NCI-H1694 (cell line): Measurements from ENCODE around the gene ADAMTSL3.

Experiments used
- DNase-seq: peaks from one replicate; lab custom pipeline; 2025; lab: John Stamatoyannopoulos, UW

The ADAMTSL3 gene

GRCh38 chr15:83654379-83655236 lies 685 bp downstream of the ADAMTSL3 start:
- DNase-seq, result no peak

- DNase-seq, result no peak
These were observed 1.3 kb downstream of the ADAMTSL3 start for GRCh38 chr15:83655237-83655616.

GRCh38 chr15:83656192-83656591 lies 2.3 kb downstream of the ADAMTSL3 start:
- no peak for DNase-seq

GRCh38 chr15:83656943-83657528 lies 3.1 kb downstream of the ADAMTSL3 start:
- DNase-seq, result no peak

GRCh38 chr15:83657549-83657948 lies 3.6 kb downstream of the ADAMTSL3 start:
- DNase-seq, result no peak

GRCh38 chr15:83658430-83659416 lies 4.8 kb downstream of the ADAMTSL3 start:
- no peak for DNase-seq

GRCh38 chr15:83659417-83659812 lies 5.5 kb downstream of the ADAMTSL3 start:
- DNase-seq, result no peak

GRCh38 chr15:83665480-83665879 lies 11.6 kb downstream of the ADAMTSL3 start:
- no peak for DNase-seq

GRCh38 chr15:83670672-83671229 lies 16.8 kb downstream of the ADAMTSL3 start:
- no peak for DNase-seq

- DNase-seq, result no peak
These were observed 17.7 kb downstream of the ADAMTSL3 start for GRCh38 chr15:83671603-83672002.

GRCh38 chr15:83673385-83673784 lies 19.5 kb downstream of the ADAMTSL3 start:
- no peak for DNase-seq

GRCh38 chr15:83682476-83683088 lies 28.7 kb downstream of the ADAMTSL3 start:
- no peak for DNase-seq

GRCh38 chr15:83685916-83686332 lies 32.0 kb downstream of the ADAMTSL3 start:
- DNase-seq, result no peak

- no peak for DNase-seq
These were observed 34.3 kb downstream of the ADAMTSL3 start for GRCh38 chr15:83688201-83688600.

- no peak for DNase-seq
These were observed 36.8 kb downstream of the ADAMTSL3 start for GRCh38 chr15:83690676-83691075.

GRCh38 chr15:83692746-83693581 lies 39.0 kb downstream of the ADAMTSL3 start:
- DNase-seq, result no peak

- no peak for DNase-seq
These were observed 40.1 kb downstream of the ADAMTSL3 start for GRCh38 chr15:83694015-83694414.

GRCh38 chr15:83694536-83694935 lies 40.6 kb downstream of the ADAMTSL3 start:
- DNase-seq, result no peak

- DNase-seq, result no peak
These were observed 41.3 kb downstream of the ADAMTSL3 start for GRCh38 chr15:83695246-83695645.

GRCh38 chr15:83695901-83696425 lies 42.0 kb downstream of the ADAMTSL3 start:
- DNase-seq, result no peak
